Astrocyte (in vitro differentiated cells and primary cell): ENCODE measurements around the gene GLRX2.

Experiments used
- EZH2 ChIP-seq: IDR thresholded peaks from 2 replicates; pipeline ENCODE4 v1.6.1; 2012; ENCODE audit warnings: mild to moderate bottlenecking, low read length, inconsistent platforms; ENCODE audit not compliant: insufficient read depth
- TF ChIP-seq, protein P1 (sequence below): IDR thresholded peaks from 2 replicates; pipeline ENCODE4 v1.5.1; 2011; ENCODE audit warnings: low read depth, mild to moderate bottlenecking, inconsistent platforms, low read length, moderate library complexity; ENCODE audit not compliant: insufficient read depth

DNA sequence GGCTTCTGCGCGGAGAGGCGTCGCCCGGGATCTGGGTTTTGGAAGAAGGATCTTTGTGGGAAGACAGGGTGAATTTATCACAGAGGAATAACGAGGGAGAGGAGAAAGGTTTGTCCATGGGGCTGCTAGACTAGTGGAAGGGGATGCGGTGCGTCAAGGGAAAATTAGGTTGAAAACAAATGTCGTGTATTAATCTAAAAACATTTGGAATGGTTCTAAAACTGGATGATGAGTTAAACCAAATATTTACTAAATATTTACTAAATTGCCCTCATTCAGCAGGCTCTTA, 45.2 kb downstream of the GLRX2 start:
- no peak for TF ChIP-seq EZH2
- TF ChIP-seq, protein P1, sequence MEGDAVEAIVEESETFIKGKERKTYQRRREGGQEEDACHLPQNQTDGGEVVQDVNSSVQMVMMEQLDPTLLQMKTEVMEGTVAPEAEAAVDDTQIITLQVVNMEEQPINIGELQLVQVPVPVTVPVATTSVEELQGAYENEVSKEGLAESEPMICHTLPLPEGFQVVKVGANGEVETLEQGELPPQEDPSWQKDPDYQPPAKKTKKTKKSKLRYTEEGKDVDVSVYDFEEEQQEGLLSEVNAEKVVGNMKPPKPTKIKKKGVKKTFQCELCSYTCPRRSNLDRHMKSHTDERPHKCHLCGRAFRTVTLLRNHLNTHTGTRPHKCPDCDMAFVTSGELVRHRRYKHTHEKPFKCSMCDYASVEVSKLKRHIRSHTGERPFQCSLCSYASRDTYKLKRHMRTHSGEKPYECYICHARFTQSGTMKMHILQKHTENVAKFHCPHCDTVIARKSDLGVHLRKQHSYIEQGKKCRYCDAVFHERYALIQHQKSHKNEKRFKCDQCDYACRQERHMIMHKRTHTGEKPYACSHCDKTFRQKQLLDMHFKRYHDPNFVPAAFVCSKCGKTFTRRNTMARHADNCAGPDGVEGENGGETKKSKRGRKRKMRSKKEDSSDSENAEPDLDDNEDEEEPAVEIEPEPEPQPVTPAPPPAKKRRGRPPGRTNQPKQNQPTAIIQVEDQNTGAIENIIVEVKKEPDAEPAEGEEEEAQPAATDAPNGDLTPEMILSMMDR: no peak
